Measurements from ENCODE around the gene PDCD4.
A peak's percentile ranks its signal among the peaks of the same experiment; 100 is the strongest.
"Not testable (repeated sequence)": the region's sequence is repeated elsewhere in the genome, so short reads cannot be mapped to it uniquely, and the experiment has no call there.

Gene PDCD4

GRCh38 chr10:110859973-110860376 lies 11.8 kb upstream of the PDCD4 start:
- DNase-seq (ENCODE audit: low read depth, low spot score), result no peak

GRCh38 chr10:110860576-110861241 lies 11.0 kb upstream of the PDCD4 start:
- DNase-seq (ENCODE audit: low read depth, low spot score), result no peak
- H3K27ac ChIP-seq, result peak overlapping the region; percentile 83

More at GRCh38 chr10:110859973-110860376, 11.8 kb upstream of the PDCD4 start:
- H3K27ac ChIP-seq, result no peak overlapping the region

GRCh38 chr10:110861476-110861875 lies 10.3 kb upstream of the PDCD4 start:
- peak overlapping the region; percentile 83 for H3K27ac ChIP-seq
- no peak for DNase-seq (ENCODE audit: low read depth, low spot score)

DNA sequence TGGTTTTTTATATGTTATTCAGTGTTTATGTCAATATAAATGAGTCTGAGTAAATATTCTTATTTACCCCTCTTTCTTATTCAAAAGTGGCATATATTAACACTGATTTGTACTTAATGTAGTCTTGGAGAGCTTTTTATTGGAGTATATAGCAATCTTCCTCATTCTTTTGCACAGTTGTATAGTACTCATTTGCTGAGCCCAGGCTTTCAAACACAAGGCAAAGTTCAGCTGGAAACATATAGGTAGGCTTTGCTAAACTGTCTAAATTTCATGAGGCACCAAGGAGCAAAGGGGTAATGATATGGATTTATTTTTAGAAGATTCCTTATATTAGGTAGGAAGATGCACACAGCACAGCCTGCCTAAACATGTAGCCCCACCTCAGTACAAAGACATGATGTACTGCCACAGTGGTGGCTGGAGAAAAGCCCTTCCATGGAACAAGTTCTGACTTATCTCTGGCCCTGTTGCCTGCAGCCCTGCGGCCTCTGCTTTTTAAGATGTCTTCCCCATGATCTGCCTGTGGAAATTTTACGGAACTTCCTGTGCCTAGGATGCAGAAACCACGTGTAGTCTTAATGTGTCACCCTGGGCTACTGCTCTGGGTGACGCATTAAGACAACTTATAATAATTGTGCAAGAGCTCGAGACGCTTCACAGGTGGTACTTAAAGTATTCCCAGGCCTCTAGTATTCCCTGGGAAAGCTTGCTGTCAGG lies 9.6 kb upstream of the PDCD4 start:
- peak; percentile 96 for DNase-seq (ENCODE audit: low read depth, low spot score)
- H3K27ac ChIP-seq, result peak overlapping the region; percentile 83

- no peak for DNase-seq (ENCODE audit: low read depth, low spot score)
- peak overlapping the region; percentile 83 for H3K27ac ChIP-seq
These were observed 8.8 kb upstream of the PDCD4 start for GRCh38 chr10:110862961-110863360.

DNA sequence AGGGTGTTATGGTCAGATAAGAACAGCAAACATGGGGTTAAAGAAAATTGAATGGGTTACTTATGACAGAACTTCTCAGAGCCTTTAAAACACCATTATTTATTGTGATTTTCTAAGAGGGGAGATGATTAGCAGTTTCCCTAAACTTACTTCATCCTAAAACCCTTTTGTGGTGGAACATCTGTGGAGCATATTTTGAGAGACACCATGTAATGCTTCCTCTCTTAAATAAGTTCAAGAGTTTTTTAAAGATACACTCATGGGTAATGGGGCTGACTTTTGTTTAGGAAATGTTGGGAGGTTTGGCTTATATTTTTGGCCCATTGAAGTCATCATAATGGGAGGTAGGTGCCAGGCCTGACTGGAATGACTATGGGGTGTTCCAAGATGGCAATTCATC lies 8.4 kb upstream of the PDCD4 start:
- no peak for DNase-seq (ENCODE audit: low read depth, low spot score)
- no peak overlapping the region for H3K27ac ChIP-seq

- no peak for DNase-seq (ENCODE audit: low read depth, low spot score)
- no peak overlapping the region for H3K27ac ChIP-seq
These were observed 7.8 kb upstream of the PDCD4 start for GRCh38 chr10:110863956-110864355.

DNA sequence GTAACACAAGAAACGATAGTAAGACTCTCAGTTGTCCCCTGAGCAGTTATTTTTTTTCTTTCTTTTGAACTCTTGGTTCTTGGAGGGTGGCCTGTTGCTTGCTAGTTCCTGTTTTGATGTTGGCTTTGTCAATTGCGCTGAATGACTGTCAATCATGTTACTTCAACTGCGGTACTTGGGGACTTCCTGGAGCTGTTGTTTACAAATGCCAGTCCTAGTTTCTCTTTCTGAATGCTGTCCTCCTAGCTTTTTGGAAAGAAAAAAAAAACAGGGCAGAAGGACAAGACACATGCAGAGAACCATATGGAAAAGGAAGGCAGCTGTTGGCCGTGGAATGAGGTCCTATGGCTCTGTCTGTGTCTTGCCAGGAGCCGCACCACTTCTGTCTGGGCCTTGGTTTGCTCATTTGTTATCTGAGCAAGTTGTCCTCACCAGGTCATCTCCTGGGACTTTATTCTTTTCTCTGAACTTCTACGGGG lies 7.0 kb upstream of the PDCD4 start:
- H3K27ac ChIP-seq, result peak overlapping the region; percentile 82
- no peak for DNase-seq (ENCODE audit: low read depth, low spot score)

DNA sequence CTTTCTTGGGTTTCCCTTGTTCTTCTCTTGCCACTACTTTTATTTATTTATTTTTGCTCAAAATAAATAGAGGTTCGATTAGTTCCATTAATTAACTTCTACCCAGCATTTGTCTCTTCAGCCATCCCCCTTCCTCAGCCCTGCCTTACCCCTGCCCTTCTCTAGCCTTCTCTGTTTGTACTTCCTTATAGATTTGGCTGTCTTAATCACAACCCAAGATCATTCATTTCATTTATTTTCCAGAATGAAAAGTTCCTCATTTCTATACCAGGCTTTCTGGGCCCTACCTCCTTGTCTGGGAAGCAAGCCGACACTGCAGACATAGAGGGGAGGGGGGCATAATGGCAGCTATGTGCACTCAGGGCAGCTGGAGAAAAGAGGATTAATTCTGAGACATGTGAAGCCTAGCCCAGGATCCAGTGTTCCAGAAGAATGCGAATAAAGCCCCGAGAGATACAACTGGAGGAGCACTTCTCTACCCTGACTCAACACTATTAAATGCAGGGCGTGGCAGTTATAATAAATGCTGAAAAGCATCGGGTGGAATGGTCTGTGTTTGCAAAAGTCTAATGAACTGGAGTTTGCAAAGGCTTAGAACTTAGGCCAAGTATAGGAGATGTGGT lies 6.4 kb upstream of the PDCD4 start:
- no peak for DNase-seq (ENCODE audit: low read depth, low spot score)
- H3K27ac ChIP-seq, result peak overlapping the region; percentile 82

- H3K27ac ChIP-seq, result peak overlapping the region; percentile 82
- DNase-seq (ENCODE audit: low read depth, low spot score), result no peak
These were observed 5.8 kb upstream of the PDCD4 start for GRCh38 chr10:110865809-110866482.

- H3K27ac ChIP-seq; DNase-seq (ENCODE audit: low read depth, low spot score): not testable (repeated sequence)
These were observed 4.5 kb upstream of the PDCD4 start for GRCh38 chr10:110867011-110867806.

- DNase-seq (ENCODE audit: low read depth, low spot score), result no peak
- H3K27ac ChIP-seq, result no peak overlapping the region
These were observed 3.8 kb upstream of the PDCD4 start for GRCh38 chr10:110867807-110868465.

DNA sequence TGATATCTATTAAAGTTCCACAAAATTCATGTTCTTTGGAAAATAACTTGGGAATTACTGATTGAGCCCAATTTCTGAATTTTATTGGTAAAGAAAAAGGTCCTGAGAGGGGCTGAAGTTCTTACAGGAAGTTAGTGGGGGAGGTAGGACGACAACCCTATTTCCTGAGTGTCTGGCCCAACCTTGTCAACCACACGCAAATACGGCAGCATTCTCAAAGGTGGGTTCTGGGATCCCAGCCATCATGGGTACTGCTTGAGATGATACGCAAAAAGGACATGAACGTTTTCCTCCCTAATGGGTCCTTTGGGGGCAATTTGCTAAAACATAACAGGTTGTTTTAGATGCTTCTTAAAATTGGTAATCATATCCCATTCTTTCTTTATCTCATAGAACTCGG lies 2.7 kb upstream of the PDCD4 start:
- no peak overlapping the region for H3K27ac ChIP-seq
- no peak for DNase-seq (ENCODE audit: low read depth, low spot score)

DNA sequence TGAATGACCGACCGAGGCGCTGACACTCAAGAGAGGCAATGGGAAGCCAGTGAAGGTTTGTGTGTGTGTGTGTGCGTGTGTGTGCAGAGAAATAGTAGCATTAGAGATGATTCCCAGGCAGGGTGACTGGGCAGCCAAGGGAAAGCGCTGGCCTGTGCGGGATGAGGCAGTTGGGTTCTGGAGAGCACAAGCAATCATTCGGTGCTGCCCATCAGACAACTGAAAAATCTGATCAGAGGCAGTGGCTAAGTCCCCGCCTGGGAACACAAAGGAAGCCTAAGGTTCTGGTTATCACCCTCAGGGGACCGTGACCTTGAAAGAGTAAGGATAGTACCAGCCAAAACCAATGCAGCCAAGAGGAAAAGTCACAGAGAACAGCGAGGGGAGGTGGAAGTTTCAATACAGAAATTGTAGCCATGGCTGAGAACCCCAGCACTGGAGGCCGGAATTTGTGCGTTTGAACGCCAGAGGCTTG lies 868 bp upstream of the PDCD4 start:
- H3K27ac ChIP-seq, result peak overlapping the region; percentile 59
- DNase-seq (ENCODE audit: low read depth, low spot score), result no peak

DNA sequence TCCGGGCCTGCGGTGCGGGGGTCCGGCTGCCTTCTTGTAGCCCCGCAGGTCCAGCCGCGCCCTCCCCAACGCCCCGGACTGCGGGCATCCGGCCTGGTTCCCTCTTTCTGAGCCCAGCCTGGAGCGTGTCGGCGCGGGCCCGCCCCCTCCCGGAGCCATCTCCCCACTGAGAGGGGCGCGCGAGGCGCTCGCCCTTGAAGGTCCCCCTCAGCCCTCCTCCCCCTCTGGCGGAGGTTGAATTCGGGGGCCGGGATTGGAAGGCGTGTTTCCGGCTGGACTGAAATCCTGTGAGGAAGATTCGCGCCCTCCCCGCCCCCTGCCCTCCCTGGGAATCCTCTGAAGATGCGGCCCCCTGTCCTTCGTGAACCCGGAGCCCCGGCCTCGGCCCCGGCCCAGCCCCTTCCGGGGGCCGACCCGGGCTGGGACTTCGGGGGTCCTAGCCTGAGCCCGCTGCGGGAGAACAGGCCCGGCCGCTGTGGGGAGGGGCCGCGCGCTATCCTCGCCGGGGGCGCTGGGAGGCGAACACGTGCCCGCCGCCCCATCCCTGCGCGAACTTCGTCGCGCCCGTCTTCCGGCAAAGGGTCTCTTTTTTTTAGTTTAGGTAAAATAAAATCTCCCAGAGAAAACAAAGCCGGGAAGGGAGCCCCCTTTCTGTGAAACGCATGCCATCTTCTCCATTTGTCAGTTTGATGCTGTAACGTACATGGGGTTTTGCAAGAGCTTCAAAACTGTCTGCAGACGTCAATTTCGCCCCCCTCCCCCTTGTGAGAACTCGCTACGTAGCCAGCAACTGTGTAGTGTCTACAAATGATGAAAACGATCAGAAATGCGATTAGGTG lies 636 bp downstream of the PDCD4 start:
- no peak for DNase-seq (ENCODE audit: low read depth, low spot score)
- H3K27ac ChIP-seq, result peak overlapping the region; percentile 59

DNA sequence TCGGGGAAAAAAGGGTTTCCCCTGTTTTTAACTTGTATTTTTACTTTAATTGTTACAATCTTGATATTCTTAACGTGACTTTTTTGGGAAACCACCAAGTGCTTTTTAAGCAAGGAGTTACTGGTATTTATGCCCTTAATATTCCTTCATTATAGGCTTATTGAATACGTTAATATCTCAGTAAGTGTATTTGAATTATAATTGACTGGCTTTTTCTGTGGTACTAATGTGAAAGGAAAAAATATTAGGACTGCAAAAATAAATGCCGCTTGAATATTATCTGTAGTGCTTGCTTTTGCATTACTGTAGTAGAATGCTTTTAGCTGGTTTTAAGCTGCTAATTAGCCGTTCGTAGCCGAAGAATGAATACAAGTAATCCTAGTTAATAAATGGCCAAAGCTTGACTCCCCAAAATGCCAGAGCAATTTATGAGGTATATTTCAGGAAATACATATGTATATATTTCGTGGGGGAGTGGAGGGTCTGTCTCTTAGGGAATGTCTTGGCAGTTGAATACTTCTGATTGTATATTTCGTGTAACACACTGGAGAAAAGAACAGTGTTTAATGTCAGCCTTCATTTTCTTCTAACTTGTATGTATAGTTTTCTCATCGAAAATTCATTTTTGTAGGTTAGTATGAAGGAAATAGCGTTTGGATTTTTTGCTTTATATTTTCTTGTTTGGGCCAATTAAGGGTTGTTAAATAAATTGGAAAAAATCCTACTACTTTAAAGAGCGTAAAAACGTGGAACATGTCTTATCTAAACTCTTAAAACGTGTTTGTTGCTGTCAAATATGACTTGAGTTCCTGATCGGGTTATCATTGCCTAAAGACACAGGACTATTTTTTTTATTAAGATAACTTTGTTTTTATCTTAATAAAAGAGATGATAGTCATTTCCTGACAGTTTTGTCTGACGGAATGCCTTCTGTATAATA lies 1.5 kb downstream of the PDCD4 start:
- DNase-seq (ENCODE audit: low read depth, low spot score), result no peak
- H3K27ac ChIP-seq, result peak overlapping the region; percentile 59

DNA sequence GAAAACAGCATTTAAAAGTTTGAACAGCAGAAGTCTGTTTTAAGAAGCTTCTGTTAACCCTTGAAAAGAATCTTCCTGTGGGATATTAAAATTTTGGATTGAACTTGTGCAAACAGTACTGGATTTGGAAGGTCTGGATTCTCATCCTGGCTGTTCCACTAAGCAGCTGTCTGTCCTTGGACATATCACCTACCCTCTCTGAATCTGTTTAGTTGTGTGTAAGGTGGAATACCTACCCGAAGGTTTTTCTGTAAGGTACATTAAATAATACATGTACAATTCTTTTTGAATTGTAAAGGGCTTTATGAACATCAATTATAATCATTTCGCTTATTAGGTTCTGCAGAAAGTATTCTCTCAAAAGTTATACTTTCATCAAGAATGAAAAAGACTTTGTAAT lies 2.2 kb downstream of the PDCD4 start:
- no peak overlapping the region for H3K27ac ChIP-seq
- DNase-seq (ENCODE audit: low read depth, low spot score), result no peak
